GM19099 (cell line): ENCODE results near the gene DLGAP1.

Experiments
- POLR2A ChIP-seq: IDR thresholded peaks from 3 replicates; pipeline ENCODE4 v1.6.1; 2011; ENCODE audit warnings: low read depth; ENCODE audit not compliant: insufficient read length; ENCODE audit errors: extremely low read depth

The DLGAP1 gene

DNA sequence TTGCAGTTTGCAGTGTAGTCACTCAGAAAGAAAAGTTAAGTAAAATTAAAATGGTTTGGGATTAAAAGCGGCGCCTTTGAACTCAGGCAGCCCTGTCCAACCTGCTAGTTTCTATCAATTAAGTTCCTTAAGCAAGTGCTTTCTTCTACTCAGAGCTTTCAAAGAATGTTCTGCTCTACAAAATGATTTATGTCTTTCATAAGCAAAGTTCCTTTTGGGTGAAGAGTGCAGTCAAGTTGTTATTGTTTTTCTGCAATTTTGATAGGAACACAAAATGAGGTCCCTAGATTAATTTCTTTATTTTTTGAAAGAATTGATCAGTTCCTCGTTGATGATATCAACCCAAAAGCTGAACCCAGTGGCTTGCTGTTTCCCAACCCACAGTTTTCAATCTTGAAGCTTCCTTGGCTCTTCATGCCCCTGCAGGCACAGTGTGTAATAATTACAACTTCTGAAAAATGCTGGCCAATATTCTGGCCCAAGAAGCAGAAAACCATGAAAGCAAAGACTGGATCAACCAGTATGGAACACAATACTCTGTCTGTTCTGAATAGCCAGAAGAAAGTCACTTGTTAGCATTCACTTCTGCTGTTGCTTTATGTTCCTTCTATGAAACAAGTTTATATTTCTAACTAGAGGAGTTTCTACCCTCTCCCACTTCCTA is 916.0 kb downstream of the DLGAP1 start:
- TF ChIP-seq POLR2A = no peak

DNA sequence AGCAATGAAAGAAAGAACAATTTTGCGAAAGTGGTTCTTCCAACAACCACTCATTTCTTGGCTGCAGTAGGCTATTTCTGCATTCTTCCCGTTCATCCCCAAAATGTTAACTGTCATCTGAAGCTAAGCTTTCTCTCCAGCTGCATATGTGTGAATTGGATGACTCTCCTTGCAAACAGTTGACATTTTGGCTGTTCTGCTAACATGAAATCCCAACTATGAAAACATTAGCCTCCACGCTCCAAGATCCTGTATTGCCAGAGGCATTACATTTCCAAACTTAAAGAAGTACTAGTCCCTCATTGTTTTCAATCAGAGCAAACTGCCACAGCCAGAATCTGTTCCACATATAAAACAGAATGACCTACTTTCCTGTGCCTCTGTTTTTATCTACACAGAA is 916.7 kb downstream of the DLGAP1 start:
- no peak for TF ChIP-seq POLR2A

DNA sequence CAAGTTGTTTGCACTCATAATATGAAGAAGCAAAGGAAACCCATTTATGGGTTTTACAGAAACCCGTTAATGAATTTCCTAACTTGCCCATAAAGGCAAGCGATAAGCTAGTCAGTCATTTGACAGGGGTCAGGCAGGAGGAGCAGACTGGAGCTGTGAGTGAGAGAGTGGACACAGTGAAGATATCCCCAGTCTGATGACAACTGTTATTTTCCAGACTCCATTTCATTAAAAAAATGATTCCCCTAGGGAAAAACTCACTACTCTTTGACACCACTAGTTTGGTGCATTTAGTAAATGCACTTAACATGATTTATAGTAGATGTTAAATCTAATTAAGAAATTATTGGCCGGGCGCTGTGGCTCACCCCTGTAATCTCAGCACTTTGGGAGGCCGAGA is 924.3 kb downstream of the DLGAP1 start:
- TF ChIP-seq POLR2A = no peak

DNA sequence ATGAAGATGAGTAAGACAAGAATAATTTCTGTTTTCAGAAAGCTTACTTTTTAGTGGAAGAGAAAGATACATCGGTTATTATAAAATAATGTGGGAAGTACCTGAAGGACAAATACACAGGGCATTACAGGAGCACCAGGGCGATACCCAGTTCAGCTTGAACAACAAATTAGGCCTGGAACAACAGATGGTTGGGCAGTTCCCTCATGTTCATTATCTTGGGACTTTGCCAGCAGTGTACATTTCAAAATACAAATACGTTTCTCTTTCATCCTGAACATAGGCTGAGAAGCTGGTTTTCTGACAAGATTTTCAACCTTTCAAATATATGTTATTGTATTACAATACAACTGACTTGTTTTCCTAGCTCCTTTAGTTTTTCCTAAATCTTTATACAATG is 925.5 kb downstream of the DLGAP1 start:
- no peak for TF ChIP-seq POLR2A

DNA sequence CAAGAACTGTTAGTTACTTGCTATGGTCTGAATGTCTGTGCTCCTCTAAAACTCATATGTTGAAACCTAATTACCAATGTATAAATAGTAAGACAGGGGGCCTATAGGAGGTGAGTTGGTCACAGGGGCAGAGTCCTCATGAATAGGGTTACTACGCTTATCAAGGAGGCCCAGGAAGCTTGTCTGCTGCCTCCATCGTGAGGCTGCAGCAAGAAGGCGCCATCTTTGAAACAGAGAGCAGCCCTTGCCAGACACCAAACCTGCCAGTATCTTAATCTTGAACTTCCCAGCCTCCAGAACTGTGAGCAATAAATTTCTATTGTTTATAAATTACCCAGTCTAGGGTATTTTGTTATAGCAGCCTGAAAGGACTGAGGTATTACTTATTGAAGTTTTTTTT is 926.0 kb downstream of the DLGAP1 start:
- no peak for TF ChIP-seq POLR2A

- TF ChIP-seq POLR2A = no peak
Observed at GRCh38 chr18:3528231-3528630, 926.9 kb downstream of the DLGAP1 start.

DNA sequence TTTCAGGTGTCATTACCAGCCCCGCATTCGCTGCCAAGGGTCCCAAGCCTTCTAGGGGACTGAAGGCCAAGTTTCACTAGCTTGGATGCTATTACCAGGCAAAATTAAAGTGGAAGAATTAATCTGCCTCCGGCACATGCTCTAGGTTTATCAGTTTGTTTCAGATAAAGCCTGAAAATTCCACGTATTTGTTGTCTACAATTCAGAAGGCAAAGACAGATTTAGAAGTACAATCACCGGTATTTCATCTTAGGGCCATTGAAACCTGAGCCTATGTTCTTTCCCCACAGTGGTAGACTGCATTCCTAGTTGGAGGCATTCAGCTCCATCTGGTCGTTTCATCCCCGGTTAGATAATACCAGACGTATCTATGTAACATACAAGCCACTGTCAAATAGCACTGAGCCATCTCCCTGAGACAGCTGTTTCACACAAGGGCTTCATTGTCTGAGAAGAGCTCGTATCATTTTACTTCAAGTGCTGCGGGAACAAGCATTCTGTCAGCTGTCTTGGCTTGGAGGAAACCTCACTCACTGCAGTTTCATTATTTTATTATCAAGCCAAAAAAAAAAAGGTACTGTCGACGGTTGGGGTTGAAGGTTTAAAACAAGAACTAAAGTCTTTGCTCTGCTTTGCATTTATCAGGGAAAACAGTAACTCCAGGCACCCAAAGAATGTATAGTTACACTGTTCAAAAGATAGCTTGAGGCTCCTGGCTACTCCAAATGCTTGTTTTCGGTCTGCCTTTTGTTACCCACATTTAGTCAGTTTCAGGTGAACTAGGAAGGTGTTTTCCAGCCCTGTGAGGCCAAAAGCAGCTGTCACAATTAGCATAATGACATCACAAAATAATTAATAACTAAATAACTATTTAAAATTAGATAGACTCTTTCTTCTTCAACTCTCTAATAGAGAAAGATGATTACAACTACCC is 928.4 kb downstream of the DLGAP1 start:
- no peak for TF ChIP-seq POLR2A

GRCh38 chr18:3525870-3526420 is 929.2 kb downstream of the DLGAP1 start:
- TF ChIP-seq POLR2A = no peak

GRCh38 chr18:3524706-3525105 is 930.4 kb downstream of the DLGAP1 start:
- no peak for TF ChIP-seq POLR2A

- TF ChIP-seq POLR2A = no peak
Observed at GRCh38 chr18:3520230-3521085, 934.6 kb downstream of the DLGAP1 start.

- no peak for TF ChIP-seq POLR2A
Observed at GRCh38 chr18:3514312-3515216, 940.5 kb downstream of the DLGAP1 start.

DNA sequence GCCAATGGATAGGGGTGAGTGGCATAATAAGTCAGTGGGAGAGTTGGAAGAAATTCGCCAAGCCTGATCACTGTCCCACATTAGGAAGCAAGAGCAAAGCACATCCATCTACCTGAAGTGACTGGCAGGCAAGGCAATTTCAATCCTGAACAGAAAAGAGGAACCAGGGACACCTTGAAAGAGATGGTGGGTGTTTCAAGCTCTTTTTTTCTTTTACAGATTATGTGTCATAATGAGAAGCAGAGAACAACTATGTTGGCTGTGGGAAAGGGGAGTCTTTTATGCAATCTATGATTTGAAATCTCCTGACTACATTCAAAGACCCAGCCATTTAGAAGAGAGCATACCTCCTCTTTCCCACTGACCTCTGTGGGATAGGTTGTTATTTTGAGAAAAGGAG is 941.6 kb downstream of the DLGAP1 start:
- no peak for TF ChIP-seq POLR2A

- TF ChIP-seq POLR2A = no peak
Observed at GRCh38 chr18:3511980-3512379, 943.1 kb downstream of the DLGAP1 start.

DNA sequence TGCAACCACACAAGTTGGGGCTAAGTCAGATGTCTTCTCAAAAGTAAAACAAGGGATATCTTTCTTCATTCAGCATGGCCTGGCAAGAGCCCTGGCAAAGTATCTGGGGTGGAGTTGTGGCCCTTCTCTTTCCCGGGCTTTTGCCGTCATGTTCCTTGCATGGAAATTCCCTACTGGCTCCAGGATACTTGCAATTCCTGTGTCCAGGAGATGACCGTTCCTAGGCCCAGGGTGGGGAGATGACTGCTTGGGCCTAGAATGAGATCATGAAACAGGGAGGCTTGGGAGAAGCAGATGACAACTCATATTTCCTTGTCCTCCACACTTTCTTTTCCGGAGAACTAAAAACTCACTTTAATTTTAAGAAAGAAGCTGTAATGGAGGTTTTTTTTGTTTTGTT is 944.2 kb downstream of the DLGAP1 start:
- TF ChIP-seq POLR2A = no peak
